GM20000 (cell line): ENCODE measurements around the gene EHD4.

Experiments
- DNase-seq: peaks from one replicate; pipeline ENCODE4 v3.0.0; 2012; ENCODE audit warnings: low spot score
- CTCF ChIP-seq: IDR thresholded peaks from 2 replicates; pipeline ENCODE4 v1.5.1; 2012; ENCODE audit warnings: mild to moderate bottlenecking, control low read depth; ENCODE audit errors: extremely low read depth, missing control alignments

Gene EHD4

GRCh38 chr15:41895957-41896356, 76.4 kb downstream of the EHD4 start:
- DNase-seq: no peak
- no peak for TF ChIP-seq CTCF

DNA sequence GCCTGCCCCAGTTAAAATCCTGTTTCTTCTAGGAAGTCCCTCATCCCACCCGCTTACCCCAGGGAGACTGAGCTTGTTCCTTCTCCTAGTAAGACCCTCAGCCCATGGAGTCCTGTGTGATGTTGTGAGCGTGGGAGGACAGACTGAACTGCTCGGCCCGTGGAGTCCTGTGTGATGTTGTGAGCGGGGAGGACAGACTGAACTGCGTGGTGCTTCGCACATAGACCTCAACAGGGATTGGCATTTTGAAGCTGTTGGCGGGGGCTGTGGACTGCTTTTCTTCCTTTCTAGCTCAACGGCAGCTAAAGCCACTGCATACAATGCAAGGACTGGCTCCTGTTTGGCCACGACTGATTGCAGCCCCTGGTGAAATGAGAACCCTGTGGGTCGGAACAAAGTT, 76.9 kb downstream of the EHD4 start:
- DNase-seq: no peak
- TF ChIP-seq CTCF: no peak

GRCh38 chr15:41894791-41895463, 77.4 kb downstream of the EHD4 start:
- peak; percentile 10 for TF ChIP-seq CTCF
- peak; percentile 89 for DNase-seq

GRCh38 chr15:41894251-41894790, 78.0 kb downstream of the EHD4 start:
- DNase-seq: no peak
- no peak for TF ChIP-seq CTCF

- DNase-seq: peak; percentile 15
- TF ChIP-seq CTCF: no peak
These were observed 78.7 kb downstream of the EHD4 start, which contains the start of gene SPTBN5 for GRCh38 chr15:41893422-41894250. Gene SPTBN5 (minus strand): TSS chr15:41894053. CDS start chr15:41893497, 556 bp downstream.

DNA sequence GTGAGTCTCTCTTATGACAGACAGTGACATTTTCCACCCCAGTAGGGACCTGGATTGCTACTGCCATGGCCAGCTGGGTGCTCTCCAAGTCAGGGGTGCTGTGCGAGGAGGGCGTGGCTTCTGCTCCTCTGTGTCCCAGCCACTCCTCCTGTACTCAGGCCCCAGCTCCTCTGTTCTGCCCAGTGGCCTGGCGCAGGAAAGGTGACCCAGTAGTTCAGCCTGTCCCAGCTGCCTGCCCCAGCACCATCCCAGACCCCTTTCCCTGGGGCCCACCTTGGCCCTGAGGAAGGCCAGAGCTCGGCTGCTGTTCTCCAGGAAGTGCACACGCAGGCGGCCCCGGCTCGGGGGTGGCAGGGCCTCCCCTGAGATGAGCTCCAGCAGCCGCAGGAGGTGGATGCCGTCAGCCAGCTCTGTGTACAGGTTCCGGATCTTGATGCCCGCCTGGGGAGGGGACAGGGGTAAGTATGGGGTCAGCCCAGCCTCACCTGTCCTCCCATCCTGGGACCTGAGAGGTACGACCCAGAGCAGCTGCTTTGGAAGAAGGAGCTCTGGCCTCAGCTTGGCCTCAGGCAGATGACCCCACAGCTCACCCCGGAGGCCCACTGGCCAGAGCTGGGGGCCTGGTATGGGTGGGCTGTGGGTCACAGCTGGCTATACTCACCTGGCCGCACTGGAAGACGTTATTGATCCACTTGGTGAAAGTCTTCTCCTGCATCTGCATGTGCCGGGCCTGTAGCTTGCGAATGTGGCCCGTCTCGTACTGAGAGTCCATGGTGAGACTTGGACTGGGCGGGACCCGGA, 79.5 kb downstream of the EHD4 start:
- DNase-seq: peak; percentile 40
- TF ChIP-seq CTCF: no peak

DNA sequence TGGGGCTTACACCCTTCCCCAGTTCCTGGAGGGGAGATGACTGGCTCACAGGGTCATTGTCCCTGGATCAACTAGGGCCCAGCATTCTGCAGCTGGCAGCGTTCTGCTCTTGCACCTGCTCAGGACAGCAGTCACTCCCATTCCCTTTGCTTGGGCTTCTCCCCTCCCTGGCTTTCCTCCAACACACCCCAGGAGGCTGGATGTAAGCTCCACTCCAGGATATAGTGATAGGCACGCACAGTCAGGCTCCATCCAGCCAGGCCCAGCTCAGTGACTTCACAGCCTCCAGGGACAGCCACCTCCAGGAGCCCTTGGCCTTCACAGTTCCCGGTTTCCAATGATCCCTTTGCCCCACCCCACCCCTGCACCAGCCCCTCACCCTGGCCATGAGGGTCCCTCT, 80.4 kb downstream of the EHD4 start:
- DNase-seq: peak; percentile 25
- no peak for TF ChIP-seq CTCF
